HFF-Myc (cell line): ENCODE data around the gene HIVEP3.

Experiments used
- DNase-seq: peaks from one replicate; pipeline ENCODE4 v3.0.0-alpha.2; 2011; ENCODE audit warnings: low read depth; ENCODE audit errors: extremely low read depth
- H3K4me3 ChIP-seq: replicated peaks from 2 replicates; pipeline ENCODE4 v1.5.1; 2011; ENCODE audit warnings: low read depth, mild to moderate bottlenecking, control low read depth, low read length
- CTCF ChIP-seq: IDR thresholded peaks from 2 replicates; pipeline ENCODE4 v1.5.1; 2012; ENCODE audit warnings: mild to moderate bottlenecking, low read depth, low read length, control low read depth; ENCODE audit errors: missing control alignments

The HIVEP3 gene

GRCh38 chr1:41521766-41522165 lies 397.0 kb downstream of the HIVEP3 start:
- no peak for TF ChIP-seq CTCF
- no peak overlapping the region for H3K4me3 ChIP-seq
- DNase-seq = no peak

- no peak for DNase-seq
- no peak overlapping the region for H3K4me3 ChIP-seq
- no peak for TF ChIP-seq CTCF
Observed at GRCh38 chr1:41520951-41521752, 397.6 kb downstream of the HIVEP3 start.

GRCh38 chr1:41519667-41520066 lies 399.1 kb downstream of the HIVEP3 start:
- no peak for DNase-seq
- no peak for TF ChIP-seq CTCF
- no peak overlapping the region for H3K4me3 ChIP-seq

GRCh38 chr1:41518471-41518870 lies 400.3 kb downstream of the HIVEP3 start:
- TF ChIP-seq CTCF = no peak
- H3K4me3 ChIP-seq = no peak overlapping the region
- no peak for DNase-seq

GRCh38 chr1:41517062-41517438 lies 401.7 kb downstream of the HIVEP3 start:
- no peak for DNase-seq
- no peak for TF ChIP-seq CTCF

GRCh38 chr1:41516168-41517061 lies 402.3 kb downstream of the HIVEP3 start:
- peak; percentile 63 for DNase-seq
- peak overlapping the region; percentile 7; the same call in 1 of the 2 replicates for H3K4me3 ChIP-seq
- peak; percentile 94 for TF ChIP-seq CTCF

More at GRCh38 chr1:41517062-41517438, 401.7 kb downstream of the HIVEP3 start:
- H3K4me3 ChIP-seq = no peak overlapping the region
